Spleen (tissue), 11 donors: ENCODE results near the gene TAF5. TPM values are rescaled to one million over a fixed set of nuclear protein-coding genes. Genes with fewer than 3 reads are reported as not detected.
"Not testable (repeated sequence)": the region's sequence is repeated elsewhere in the genome, so short reads cannot be mapped to it uniquely, and the experiment has no call there.

Experiments used
- DNase-seq: peaks from one replicate; pipeline ENCODE4 v3.0.0-alpha.2; 2020
- H3K27ac ChIP-seq, 8 donors: fragments of 200-600 bp; sonication (generic) in 7 of 8; 1 replicate in 4 of 8; 2 replicates in 4 of 8; pipeline versions ENCODE4 v1.5.0 to v1.8.0; 2016 to 2021; ENCODE audit warnings: inconsistent platforms in 4 of 8, mild to moderate bottlenecking in 4 of 8, moderate library complexity in 1 of 8
- H3K27me3 ChIP-seq, 7 donors: fragments of 200-600 bp; sonication (generic) in 6 of 7; replicated peaks in 1 of 7; 1 replicate in 4 of 7; 2 replicates in 3 of 7; pipeline versions ENCODE4 v1.5.0 to v1.8.0; 2016 to 2021; ENCODE audit warnings: inconsistent platforms in 3 of 7, mild to moderate bottlenecking in 1 of 7
- H3K36me3 ChIP-seq, 6 donors: fragments of 200-600 bp; sonication (generic) in 5 of 6; 1 replicate in 4 of 6; 2 replicates in 2 of 6; pipeline versions ENCODE4 v1.5.0 to v1.8.0; 2016 to 2021; ENCODE audit warnings: inconsistent platforms in 2 of 6
- H3K4me1 ChIP-seq, 6 donors: fragments of 200-600 bp; sonication (generic) in 5 of 6; 1 replicate in 3 of 6; 2 replicates in 3 of 6; pipeline versions ENCODE4 v1.5.0 to v1.8.0; 2016 to 2021; ENCODE audit warnings: inconsistent platforms in 3 of 6
- H3K4me3 ChIP-seq, 8 donors: fragments of 200-600 bp; sonication (generic) in 7 of 8; 1 replicate in 4 of 8; 2 replicates in 4 of 8; pipeline versions ENCODE4 v1.5.0 to v1.8.0; 2016 to 2021; ENCODE audit warnings: inconsistent platforms in 4 of 8, mild to moderate bottlenecking in 4 of 8, moderate library complexity in 2 of 8
- H3K9me3 ChIP-seq, 8 donors: fragments of 200-600 bp; sonication (generic) in 7 of 8; 1 replicate in 4 of 8; 2 replicates in 4 of 8; pipeline versions ENCODE4 v1.5.0 to v1.8.0; 2016 to 2021; ENCODE audit warnings: inconsistent platforms in 4 of 8
- CTCF ChIP-seq, 11 experiments: fragments of 200-600 bp in 7 of 11; fragments of 450-650 bp in 4 of 11; sonication (generic) in 4 of 11; IDR thresholded peaks in 8 of 11; conservative IDR thresholded peaks in 3 of 11; 1 replicate in 7 of 11; 2 replicates in 4 of 11; pipeline versions ENCODE4 v1.4.0 to v1.8.0; 2016 to 2021; ENCODE audit warnings: antibody characterized with exemption in 11 of 11, inconsistent platforms in 4 of 11, mild to moderate bottlenecking in 1 of 11
- POLR2A ChIP-seq, 3 donors: fragments of 450-650 bp; IDR thresholded peaks; one replicate each; pipeline ENCODE4 v1.5.1; 2017; ENCODE audit warnings: antibody characterized with exemption in 3 of 3, mild to moderate bottlenecking in 1 of 3
- POLR2AphosphoS5 ChIP-seq, 3 donors: sonication (generic); formaldehyde crosslinking; IDR thresholded peaks; one replicate each; pipeline ENCODE4 v1.5.1; 2017; ENCODE audit warnings: antibody characterized with exemption in 3 of 3
- WGBS, 5 donors: extraction: QIAGEN DNeasy Blood & Tissue Kit in 3 of 5; methylation state at CpG; one replicate each; pipeline versions ENCODE4 v1.1.5 to v1.1.7; 2013 to 2018; 5-methylcytosine and 5-hydroxymethylcytosine counted together
- intact Hi-C: fragments of 100-400 bp; cut with DNase I; formaldehyde crosslinking; loops from one replicate; pipeline ENCODE4 v1.15.0; 2023; ENCODE audit warnings: low total_unique reads
- polyA plus RNA-seq, 3 donors: library from polyadenylated mRNA; stranded (reverse); fragments of 200-250 nt; gene quantifications; one replicate each; pipeline ENCODE4 v1.2.1, GENCODE V29; 2013
- total RNA-seq, 7 donors: library from RNA; depleted of rRNA in 3 of 7; stranded (reverse); fragments of >200 nt in 3 of 7; fragmentation: NEBNext Ultra II Directional in 4 of 7; extraction: Animal tissue kit (Norgen Biotek cat#: 25700) in 4 of 7; gene quantifications; one replicate each; pipeline versions ENCODE4 v1.1.0 to v1.2.1, GENCODE V29; 2016 to 2021
- donor health status: healthy with polysubstance abuse.
- donor health status: DM: no; HTN: no; CAD: no; lungs with moderate emphysema.
- donor health status: DM: no; HTN: no; CAD: no.
- donor health status: Bipolar disorder and iron deficiency.
- donor health status: healthy.
- donor health status: DM: no; HTN: no; CAD: no.
- donor health status: DM: yes; HTN: yes; CAD: no.

Gene TAF5
- total and polyA plus RNA-seq, 10 donors, result 2.3 to 7.7 (median 4.4) TPM

- H3K27ac ChIP-seq, result no peak overlapping the region
- DNase-seq, result no peak
- TF ChIP-seq CTCF (IDR thresholded peaks at IDR 0.05 in 8 of 11, conservative IDR thresholded peaks at IDR 0.05 in 3 of 11) (no peak), POLR2A (IDR thresholded peaks at IDR 0.05) (no peak), POLR2AphosphoS5 (IDR thresholded peaks at IDR 0.05) (no peak)
- 93 to 99% (median 95%) methylated on average over 4 of the region's 4 CpGs for WGBS, 5 donors
- no peak overlapping the region for H3K4me3 ChIP-seq
- H3K36me3 ChIP-seq, result peaks cover 0 to 84% (median 39%) of the 10 kb centered on the region in 6 donors
- H3K9me3 ChIP-seq, result no peaks in the 10 kb centered on the region
- no peaks in the 10 kb centered on the region for H3K27me3 ChIP-seq
- H3K4me1 ChIP-seq, result peaks cover 0 to 4% (median 0%) of the 10 kb centered on the region in 6 donors
- intact Hi-C loops, result no loop called here
Measured at GRCh38 chr10:103336370-103336769, 31.4 kb upstream of the TAF5 start.

GRCh38 chr10:103350175-103350516, 17.6 kb upstream of the TAF5 start:
- H3K4me1 ChIP-seq, result peaks cover 5 to 34% (median 24%) of the 10 kb centered on the region in 6 donors
- peak overlapping the region; percentile 55 to 89 (median 84) for H3K27ac ChIP-seq
- H3K4me3 ChIP-seq, result peak overlapping the region; percentile 64 to 94 (median 84)
- DNase-seq, result no peak
- no peaks in the 10 kb centered on the region for H3K9me3 ChIP-seq
- WGBS, 5 donors, result 58 to 63% (median 61%) methylated on average over 16 of the region's 16 CpGs
- peaks cover 0 to 37% (median 19%) of the 10 kb centered on the region in 6 donors for H3K36me3 ChIP-seq
- TF ChIP-seq POLR2A (IDR thresholded peaks at IDR 0.05) (no peak), CTCF (IDR thresholded peaks at IDR 0.05 in 8 of 11, conservative IDR thresholded peaks at IDR 0.05 in 3 of 11) (no peak), POLR2AphosphoS5 (IDR thresholded peaks at IDR 0.05) (no peak)
- no peaks in the 10 kb centered on the region for H3K27me3 ChIP-seq
- intact Hi-C loops, result no loop called here

DNA sequence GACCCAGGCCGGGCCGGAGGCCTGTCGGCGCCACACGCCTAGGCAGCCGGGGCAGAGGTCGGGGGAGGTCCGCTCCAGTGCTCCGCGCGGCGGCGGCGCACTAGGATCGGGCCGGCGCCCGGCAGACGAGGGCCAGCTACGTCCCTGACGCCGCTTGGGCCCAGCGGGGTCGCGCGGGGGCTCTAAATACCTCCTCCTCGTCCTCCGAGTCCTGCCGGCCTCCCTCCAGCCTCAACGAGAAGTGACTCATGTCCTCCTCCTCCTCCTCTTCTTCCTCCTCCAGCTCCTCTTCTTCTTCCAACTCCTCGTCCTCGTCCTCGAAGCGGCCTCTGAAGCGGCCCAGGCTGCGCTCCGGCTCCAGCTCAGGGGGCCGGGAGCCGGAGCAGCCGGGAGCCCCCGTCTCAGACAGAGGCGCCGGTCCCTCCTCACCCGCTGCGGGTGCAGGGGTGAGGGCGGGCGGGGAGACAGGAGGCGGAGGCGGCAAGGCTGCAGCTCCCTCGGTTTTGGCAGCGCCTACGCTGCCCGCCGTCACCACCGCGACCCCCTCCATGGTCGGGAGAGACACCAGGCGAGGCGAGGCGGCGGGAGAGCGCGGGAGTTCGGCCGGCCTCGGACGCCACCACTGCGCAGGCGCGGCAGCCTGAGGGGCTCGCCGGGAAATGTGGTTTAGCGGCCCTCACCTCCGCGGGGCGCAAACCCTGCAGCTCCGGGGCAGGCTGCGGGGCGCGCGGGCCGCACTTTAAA, 17.1 kb upstream of the TAF5 start, which contains the start of gene PCGF6:
Gene PCGF6 (minus strand): TSS at position 624 of the 744 bp plus-strand sequence. CDS start 74 bp downstream, at position 550.
- peaks cover 0 to 32% (median 16%) of the 10 kb centered on the region in 6 donors for H3K36me3 ChIP-seq
- peaks cover 5 to 34% (median 24%) of the 10 kb centered on the region in 6 donors for H3K4me1 ChIP-seq
- intact Hi-C loops, result no loop called here
- no peaks in the 10 kb centered on the region for H3K9me3 ChIP-seq
- peak within 1 kb of the TSS; percentile 64 to 94 (median 84) for H3K4me3 ChIP-seq
- peak; percentile 91 for DNase-seq
- no peak for TF ChIP-seq CTCF (IDR thresholded peaks at IDR 0.05 in 8 of 11, conservative IDR thresholded peaks at IDR 0.05 in 3 of 11)
- TF ChIP-seq POLR2A (IDR thresholded peaks at IDR 0.05), result no peak
- TF ChIP-seq POLR2AphosphoS5 (IDR thresholded peaks at IDR 0.05), result peak; percentile 60 to 81 (median 76)
- WGBS, 5 donors, result 0 to 1% (median 0%) methylated on average over 62 to 82 of the region's 82 CpGs
- peak within 1 kb of the TSS; percentile 55 to 89 (median 84) for H3K27ac ChIP-seq
- no peaks in the 10 kb centered on the region for H3K27me3 ChIP-seq

GRCh38 chr10:103353281-103353680, 14.5 kb upstream of the TAF5 start:
- no peak for TF ChIP-seq POLR2AphosphoS5 (IDR thresholded peaks at IDR 0.05)
- no peak for TF ChIP-seq POLR2A (IDR thresholded peaks at IDR 0.05)
- H3K9me3 ChIP-seq, result no peaks in the 10 kb centered on the region

DNA sequence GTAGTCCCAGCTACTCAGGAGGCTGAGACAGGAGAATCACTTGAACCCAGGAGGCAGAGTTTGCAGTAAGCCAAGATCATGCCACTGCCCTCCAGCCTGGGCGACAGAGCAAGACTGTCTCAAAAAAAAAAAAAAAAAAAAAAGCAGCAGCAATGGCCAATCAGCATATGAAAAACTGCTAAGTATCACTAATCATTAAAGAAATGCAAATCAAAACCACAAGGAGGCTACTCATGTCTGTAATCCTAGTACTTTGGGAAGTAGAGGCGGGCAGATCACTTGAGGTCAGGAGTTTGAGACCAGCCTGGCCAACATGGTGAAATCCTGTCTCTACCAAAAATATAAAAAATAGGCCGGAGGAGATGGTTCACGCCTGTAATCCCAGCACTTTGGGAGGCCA, 13.2 kb upstream of the TAF5 start:
- H3K27ac ChIP-seq, H3K4me3 ChIP-seq, DNase-seq, intact Hi-C loops, H3K9me3 ChIP-seq, H3K36me3 ChIP-seq, H3K27me3 ChIP-seq: not testable (repeated sequence)
- 87 to 94% (median 91%) methylated on average over 4 of the region's 4 CpGs for WGBS, 5 donors
- H3K4me1 ChIP-seq, result peaks cover 5 to 20% (median 16%) of the 10 kb centered on the region in 6 donors

More at GRCh38 chr10:103353281-103353680, 14.5 kb upstream of the TAF5 start:
- H3K36me3 ChIP-seq, result peaks cover 0 to 6% (median under 1%) of the 10 kb centered on the region in 6 donors
- DNase-seq, result no peak
- 41 to 64% (median 61%) methylated on average over 2 of the region's 2 CpGs for WGBS, 5 donors
- H3K27me3 ChIP-seq, result no peaks in the 10 kb centered on the region
- intact Hi-C loops, result no loop called here
- H3K27ac ChIP-seq, result no peak overlapping the region
- H3K4me1 ChIP-seq, result peaks cover 5 to 33% (median 24%) of the 10 kb centered on the region in 6 donors
- H3K4me3 ChIP-seq, result no peak overlapping the region
